ENCODE data around the gene PRICKLE2. TPM values are rescaled to one million over a fixed set of nuclear protein-coding genes. Genes with fewer than 3 reads are reported as not detected.

PRICKLE2 gene
- polyA plus RNA-seq, 1 experiment, result 14.2 TPM

DNA sequence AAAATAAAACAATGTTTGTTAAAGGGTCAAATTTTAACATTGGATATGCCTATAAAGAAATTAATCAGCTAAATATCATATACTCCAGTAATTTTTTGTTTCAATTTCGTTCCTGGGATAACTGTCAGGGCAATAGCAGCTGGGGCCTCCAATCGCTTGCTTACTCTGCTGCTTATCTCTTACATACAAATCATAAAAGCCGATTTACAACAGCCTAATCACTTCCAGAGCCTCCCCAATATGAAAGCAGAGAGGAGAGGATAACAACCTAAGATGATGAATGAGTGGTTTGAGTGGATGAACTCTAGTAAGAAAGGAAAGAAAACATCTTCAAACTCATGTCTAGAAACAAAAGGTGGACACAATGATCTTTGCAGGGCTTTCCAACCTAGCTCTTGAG lies 121.3 kb downstream of the PRICKLE2 start:
- ChIA-PET POLR2A (no interaction called here), CTCF (interaction anchor here (1.1 kb wide), 1 partner anchor 162 kb away, joined by 3 read pairs; no protein-coding TSS in a partner anchor)
- Histone ChIP-seq H3K9me3 (ENCODE audit: control insufficient read depth, insufficient read depth, low read length) (peaks cover 5% of the 10 kb centered on the region; the same call in 1 of the 2 replicates), H3K27me3 (ENCODE audit: control insufficient read depth, insufficient read depth, low read length) (no peaks in the 10 kb centered on the region), H3K4me3 (ENCODE audit: low read depth, low read length) (no peak overlapping the region), H3K27ac (ENCODE audit: low read depth, low read length) (no peak overlapping the region)
- TF ChIP-seq, protein P1, sequence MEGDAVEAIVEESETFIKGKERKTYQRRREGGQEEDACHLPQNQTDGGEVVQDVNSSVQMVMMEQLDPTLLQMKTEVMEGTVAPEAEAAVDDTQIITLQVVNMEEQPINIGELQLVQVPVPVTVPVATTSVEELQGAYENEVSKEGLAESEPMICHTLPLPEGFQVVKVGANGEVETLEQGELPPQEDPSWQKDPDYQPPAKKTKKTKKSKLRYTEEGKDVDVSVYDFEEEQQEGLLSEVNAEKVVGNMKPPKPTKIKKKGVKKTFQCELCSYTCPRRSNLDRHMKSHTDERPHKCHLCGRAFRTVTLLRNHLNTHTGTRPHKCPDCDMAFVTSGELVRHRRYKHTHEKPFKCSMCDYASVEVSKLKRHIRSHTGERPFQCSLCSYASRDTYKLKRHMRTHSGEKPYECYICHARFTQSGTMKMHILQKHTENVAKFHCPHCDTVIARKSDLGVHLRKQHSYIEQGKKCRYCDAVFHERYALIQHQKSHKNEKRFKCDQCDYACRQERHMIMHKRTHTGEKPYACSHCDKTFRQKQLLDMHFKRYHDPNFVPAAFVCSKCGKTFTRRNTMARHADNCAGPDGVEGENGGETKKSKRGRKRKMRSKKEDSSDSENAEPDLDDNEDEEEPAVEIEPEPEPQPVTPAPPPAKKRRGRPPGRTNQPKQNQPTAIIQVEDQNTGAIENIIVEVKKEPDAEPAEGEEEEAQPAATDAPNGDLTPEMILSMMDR (IDR thresholded peaks at IDR 0.05; ENCODE audit: low read depth, low read length), result no peak
- no peak for DNase-seq (ENCODE audit: low read depth, low spot score)

DNA sequence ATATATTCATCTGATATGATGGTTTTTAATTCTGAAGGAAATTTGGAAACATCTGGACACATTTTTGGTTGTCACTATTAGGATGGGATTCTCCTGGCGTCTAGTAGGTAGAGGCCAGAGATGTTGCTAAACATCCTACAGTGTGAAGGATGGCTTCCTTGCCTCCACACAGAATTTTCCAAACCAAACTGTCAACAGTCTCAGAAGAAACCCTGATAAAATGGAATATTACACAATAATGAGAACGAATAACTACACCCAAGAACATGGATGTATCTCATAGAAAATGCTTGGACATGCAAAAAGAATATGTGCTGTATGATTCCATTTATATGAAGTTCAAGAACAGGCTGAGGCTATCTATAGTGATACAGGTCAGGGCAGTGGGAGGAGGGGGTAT lies 122.1 kb downstream of the PRICKLE2 start:
- no peak overlapping the region for H3K27ac ChIP-seq (ENCODE audit: low read depth, low read length)
- POLR2A ChIA-PET, result no interaction called here
- TF ChIP-seq, protein P1 (IDR thresholded peaks at IDR 0.05; ENCODE audit: low read depth, low read length), result no peak
- CTCF ChIA-PET, result interaction anchor here (1.1 kb wide), 1 partner anchor 163 kb away, joined by 3 read pairs; no protein-coding TSS in a partner anchor
- H3K9me3 ChIP-seq (ENCODE audit: control insufficient read depth, insufficient read depth, low read length), result peaks cover 5% of the 10 kb centered on the region; the same call in 1 of the 2 replicates
- no peak for DNase-seq (ENCODE audit: low read depth, low spot score)
- no peaks in the 10 kb centered on the region for H3K27me3 ChIP-seq (ENCODE audit: control insufficient read depth, insufficient read depth, low read length)
- H3K4me3 ChIP-seq (ENCODE audit: low read depth, low read length), result no peak overlapping the region

DNA sequence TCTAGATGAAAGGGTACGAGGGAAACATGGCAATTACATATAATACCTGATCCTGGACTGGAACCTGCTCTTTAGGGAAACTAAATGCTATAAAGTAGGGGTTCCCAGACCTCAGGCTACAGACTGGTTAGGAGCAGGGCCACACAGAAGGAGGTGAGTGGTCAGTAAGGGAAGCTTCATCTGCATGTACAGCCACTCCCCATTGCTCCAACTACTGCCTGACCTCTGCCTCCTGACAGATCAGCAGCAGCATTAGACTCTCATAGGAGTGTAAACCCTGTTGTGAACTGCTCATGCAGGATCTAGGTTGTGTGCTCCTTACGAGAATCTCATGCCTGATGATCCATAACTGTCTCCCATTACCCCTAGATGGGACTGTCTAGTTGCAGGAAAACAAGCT lies 123.1 kb downstream of the PRICKLE2 start:
- H3K27ac ChIP-seq (ENCODE audit: low read depth, low read length), result no peak overlapping the region
- TF ChIP-seq, protein P1 (IDR thresholded peaks at IDR 0.05; ENCODE audit: low read depth, low read length), result no peak
- no peak for DNase-seq (ENCODE audit: low read depth, low spot score)
- no peaks in the 10 kb centered on the region for H3K27me3 ChIP-seq (ENCODE audit: control insufficient read depth, insufficient read depth, low read length)
- CTCF ChIA-PET, result no interaction called here
- H3K4me3 ChIP-seq (ENCODE audit: low read depth, low read length), result no peak overlapping the region
- POLR2A ChIA-PET, result interaction anchor here (0.6 kb wide), 1 partner anchor 48 kb away, joined by 8 read pairs; no protein-coding TSS in a partner anchor
- peaks cover 5% of the 10 kb centered on the region; the same call in 1 of the 2 replicates for H3K9me3 ChIP-seq (ENCODE audit: control insufficient read depth, insufficient read depth, low read length)

DNA sequence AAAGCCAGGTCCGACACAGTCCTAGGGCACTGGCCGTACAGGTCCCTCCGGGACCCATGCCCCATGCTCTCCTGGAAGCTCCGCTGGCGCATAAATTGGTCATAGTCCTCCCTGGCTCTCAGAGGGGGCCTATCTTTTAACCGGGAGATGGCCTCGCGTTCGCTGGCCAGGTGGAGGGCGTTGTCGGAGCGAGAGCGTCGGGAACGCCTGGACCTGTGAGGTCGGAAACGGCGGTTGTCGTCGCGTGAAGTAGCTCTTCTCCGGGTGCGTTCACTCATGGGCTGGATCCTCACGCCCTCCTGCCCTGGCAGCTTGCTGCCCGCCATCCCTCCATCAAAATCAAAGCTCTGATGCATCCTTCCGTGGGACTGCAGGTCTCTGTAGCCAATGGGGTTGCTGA lies 126.0 kb downstream of the PRICKLE2 start:
- H3K4me3 ChIP-seq (ENCODE audit: low read depth, low read length), result no peak overlapping the region
- ChIA-PET POLR2A (no interaction called here), CTCF (interaction anchor here (0.6 kb wide), 1 partner anchor 1197 kb away, joined by 3 read pairs; no protein-coding TSS in a partner anchor)
- H3K27ac ChIP-seq (ENCODE audit: low read depth, low read length), result no peak overlapping the region
- no peaks in the 10 kb centered on the region for H3K27me3 ChIP-seq (ENCODE audit: control insufficient read depth, insufficient read depth, low read length)
- no peak for DNase-seq (ENCODE audit: low read depth, low spot score)
- TF ChIP-seq, protein P1 (IDR thresholded peaks at IDR 0.05; ENCODE audit: low read depth, low read length), result no peak
- peaks cover 5% of the 10 kb centered on the region; the same call in 1 of the 2 replicates for H3K9me3 ChIP-seq (ENCODE audit: control insufficient read depth, insufficient read depth, low read length)

DNA sequence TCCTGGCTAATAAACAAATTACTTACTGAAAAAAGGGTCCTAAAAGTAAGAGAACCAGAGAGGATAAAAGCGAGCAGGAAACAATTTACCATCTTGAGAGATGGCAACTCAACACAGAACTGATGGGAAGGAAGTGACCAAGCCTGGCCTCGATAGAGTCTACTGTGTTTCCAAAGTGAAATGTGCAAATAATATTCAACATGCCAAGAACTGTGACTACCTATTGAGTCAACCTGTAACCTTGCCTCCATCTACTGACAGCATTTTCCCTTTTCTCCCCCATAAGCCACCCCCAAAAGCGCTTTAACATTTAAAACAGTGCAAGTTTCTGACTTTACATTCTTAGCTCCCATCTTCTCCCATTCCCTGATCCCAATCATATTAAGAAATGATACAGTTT lies 126.6 kb downstream of the PRICKLE2 start:
- Histone ChIP-seq H3K4me3 (ENCODE audit: low read depth, low read length) (no peak overlapping the region), H3K9me3 (ENCODE audit: control insufficient read depth, insufficient read depth, low read length) (peaks cover 5% of the 10 kb centered on the region; the same call in 1 of the 2 replicates), H3K27ac (ENCODE audit: low read depth, low read length) (no peak overlapping the region), H3K27me3 (ENCODE audit: control insufficient read depth, insufficient read depth, low read length) (no peaks in the 10 kb centered on the region)
- ChIA-PET POLR2A (no interaction called here), CTCF (interaction anchor here (0.6 kb wide), 1 partner anchor 1198 kb away, joined by 3 read pairs; no protein-coding TSS in a partner anchor)
- no peak for DNase-seq (ENCODE audit: low read depth, low spot score)
- TF ChIP-seq, protein P1 (IDR thresholded peaks at IDR 0.05; ENCODE audit: low read depth, low read length), result no peak

Data from AG04450 (cell line).